ENCODE data around the gene CCN5. TPM values are rescaled to one million over a fixed set of nuclear protein-coding genes. Genes with fewer than 3 reads are reported as not detected.

The CCN5 gene
- total and polyA plus RNA-seq, 2 of the 13 experiments (the other 11 are each of a cell fraction or from before 2014, with no cell fraction given), result 0.12 TPM; not detected in 1

DNA sequence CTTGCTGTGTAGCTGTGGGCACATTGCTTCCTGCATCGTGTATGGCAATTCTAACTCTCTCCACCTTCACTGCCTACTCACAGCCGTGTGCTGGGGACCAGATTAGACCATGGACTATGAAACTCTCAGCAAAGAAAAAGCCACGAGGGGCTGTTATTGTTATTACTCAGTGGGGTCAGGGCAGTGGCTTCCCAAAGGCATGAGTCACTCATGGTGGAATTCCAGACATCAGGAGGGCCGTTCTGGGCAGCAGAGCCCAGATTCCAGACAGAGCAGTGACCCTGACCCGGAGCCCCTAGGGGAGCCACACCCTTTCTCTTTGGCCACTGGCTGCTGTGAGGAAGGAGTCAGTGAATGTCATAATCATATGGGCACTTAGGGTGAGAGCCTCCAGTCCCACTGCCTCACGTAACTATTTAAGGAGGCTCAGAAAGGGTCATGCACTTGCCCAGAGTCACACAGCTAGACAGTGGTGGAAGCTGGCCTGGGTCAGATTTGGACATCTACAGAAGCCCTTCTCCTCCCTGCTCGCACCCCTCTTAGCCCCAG lies 22.2 kb upstream of the CCN5 start (continued):
- TF ChIP-seq HOXD1 (CRISPR knock-in tag; IDR thresholded peaks at IDR 0.05) (no peak), MTA1 (CRISPR knock-in tag; IDR thresholded peaks at IDR 0.05; ENCODE audit: borderline replicate concordance) (no peak), ZNF549 (CRISPR knock-in tag; IDR thresholded peaks at IDR 0.05) (no peak), MBD4 (IDR thresholded peaks at IDR 0.05; ENCODE audit: borderline replicate concordance, low read length) (no peak), ZNF205 (CRISPR knock-in tag; IDR thresholded peaks at IDR 0.05) (no peak; the same call in 1 of the 2 replicates), NPAS2 (CRISPR knock-in tag; IDR thresholded peaks at IDR 0.05; ENCODE audit: borderline replicate concordance) (no peak)
- TF ChIP-seq, protein P1, sequence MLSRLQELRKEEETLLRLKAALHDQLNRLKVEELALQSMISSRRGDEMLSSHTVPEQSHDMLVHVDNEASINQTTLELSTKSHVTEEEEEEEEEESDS (CRISPR knock-in tag; IDR thresholded peaks at IDR 0.05; ENCODE audit: borderline replicate concordance), result no peak
- TF ChIP-seq, protein P2, sequence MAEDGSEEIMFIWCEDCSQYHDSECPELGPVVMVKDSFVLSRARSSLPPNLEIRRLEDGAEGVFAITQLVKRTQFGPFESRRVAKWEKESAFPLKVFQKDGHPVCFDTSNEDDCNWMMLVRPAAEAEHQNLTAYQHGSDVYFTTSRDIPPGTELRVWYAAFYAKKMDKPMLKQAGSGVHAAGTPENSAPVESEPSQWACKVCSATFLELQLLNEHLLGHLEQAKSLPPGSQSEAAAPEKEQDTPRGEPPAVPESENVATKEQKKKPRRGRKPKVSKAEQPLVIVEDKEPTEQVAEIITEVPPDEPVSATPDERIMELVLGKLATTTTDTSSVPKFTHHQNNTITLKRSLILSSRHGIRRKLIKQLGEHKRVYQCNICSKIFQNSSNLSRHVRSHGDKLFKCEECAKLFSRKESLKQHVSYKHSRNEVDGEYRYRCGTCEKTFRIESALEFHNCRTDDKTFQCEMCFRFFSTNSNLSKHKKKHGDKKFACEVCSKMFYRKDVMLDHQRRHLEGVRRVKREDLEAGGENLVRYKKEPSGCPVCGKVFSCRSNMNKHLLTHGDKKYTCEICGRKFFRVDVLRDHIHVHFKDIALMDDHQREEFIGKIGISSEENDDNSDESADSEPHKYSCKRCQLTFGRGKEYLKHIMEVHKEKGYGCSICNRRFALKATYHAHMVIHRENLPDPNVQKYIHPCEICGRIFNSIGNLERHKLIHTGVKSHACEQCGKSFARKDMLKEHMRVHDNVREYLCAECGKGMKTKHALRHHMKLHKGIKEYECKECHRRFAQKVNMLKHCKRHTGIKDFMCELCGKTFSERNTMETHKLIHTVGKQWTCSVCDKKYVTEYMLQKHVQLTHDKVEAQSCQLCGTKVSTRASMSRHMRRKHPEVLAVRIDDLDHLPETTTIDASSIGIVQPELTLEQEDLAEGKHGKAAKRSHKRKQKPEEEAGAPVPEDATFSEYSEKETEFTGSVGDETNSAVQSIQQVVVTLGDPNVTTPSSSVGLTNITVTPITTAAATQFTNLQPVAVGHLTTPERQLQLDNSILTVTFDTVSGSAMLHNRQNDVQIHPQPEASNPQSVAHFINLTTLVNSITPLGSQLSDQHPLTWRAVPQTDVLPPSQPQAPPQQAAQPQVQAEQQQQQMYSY (CRISPR knock-in tag; IDR thresholded peaks at IDR 0.05), result no peak
- TF ChIP-seq, protein P3, sequence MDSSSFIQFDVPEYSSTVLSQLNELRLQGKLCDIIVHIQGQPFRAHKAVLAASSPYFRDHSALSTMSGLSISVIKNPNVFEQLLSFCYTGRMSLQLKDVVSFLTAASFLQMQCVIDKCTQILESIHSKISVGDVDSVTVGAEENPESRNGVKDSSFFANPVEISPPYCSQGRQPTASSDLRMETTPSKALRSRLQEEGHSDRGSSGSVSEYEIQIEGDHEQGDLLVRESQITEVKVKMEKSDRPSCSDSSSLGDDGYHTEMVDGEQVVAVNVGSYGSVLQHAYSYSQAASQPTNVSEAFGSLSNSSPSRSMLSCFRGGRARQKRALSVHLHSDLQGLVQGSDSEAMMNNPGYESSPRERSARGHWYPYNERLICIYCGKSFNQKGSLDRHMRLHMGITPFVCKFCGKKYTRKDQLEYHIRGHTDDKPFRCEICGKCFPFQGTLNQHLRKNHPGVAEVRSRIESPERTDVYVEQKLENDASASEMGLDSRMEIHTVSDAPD (CRISPR knock-in tag; IDR thresholded peaks at IDR 0.05), result no peak
- TF ChIP-seq, protein P4, sequence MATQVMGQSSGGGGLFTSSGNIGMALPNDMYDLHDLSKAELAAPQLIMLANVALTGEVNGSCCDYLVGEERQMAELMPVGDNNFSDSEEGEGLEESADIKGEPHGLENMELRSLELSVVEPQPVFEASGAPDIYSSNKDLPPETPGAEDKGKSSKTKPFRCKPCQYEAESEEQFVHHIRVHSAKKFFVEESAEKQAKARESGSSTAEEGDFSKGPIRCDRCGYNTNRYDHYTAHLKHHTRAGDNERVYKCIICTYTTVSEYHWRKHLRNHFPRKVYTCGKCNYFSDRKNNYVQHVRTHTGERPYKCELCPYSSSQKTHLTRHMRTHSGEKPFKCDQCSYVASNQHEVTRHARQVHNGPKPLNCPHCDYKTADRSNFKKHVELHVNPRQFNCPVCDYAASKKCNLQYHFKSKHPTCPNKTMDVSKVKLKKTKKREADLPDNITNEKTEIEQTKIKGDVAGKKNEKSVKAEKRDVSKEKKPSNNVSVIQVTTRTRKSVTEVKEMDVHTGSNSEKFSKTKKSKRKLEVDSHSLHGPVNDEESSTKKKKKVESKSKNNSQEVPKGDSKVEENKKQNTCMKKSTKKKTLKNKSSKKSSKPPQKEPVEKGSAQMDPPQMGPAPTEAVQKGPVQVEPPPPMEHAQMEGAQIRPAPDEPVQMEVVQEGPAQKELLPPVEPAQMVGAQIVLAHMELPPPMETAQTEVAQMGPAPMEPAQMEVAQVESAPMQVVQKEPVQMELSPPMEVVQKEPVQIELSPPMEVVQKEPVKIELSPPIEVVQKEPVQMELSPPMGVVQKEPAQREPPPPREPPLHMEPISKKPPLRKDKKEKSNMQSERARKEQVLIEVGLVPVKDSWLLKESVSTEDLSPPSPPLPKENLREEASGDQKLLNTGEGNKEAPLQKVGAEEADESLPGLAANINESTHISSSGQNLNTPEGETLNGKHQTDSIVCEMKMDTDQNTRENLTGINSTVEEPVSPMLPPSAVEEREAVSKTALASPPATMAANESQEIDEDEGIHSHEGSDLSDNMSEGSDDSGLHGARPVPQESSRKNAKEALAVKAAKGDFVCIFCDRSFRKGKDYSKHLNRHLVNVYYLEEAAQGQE (IDR thresholded peaks at IDR 0.05; ENCODE audit: borderline replicate concordance in 1 of 2, low read depth in 1 of 2, low read length in 2 of 2), result no peak
